HG03060 (cell line): ENCODE results near the gene SPRN.

Experiments
- ATAC-seq: cut with Tn5 transposase; IDR thresholded peaks from one replicate; pipeline ENCODE4 v1.9.1; 2021; ENCODE audit warnings: low read depth, moderate number of reproducible peaks; ENCODE audit not compliant: unreplicated experiment

The SPRN gene

DNA sequence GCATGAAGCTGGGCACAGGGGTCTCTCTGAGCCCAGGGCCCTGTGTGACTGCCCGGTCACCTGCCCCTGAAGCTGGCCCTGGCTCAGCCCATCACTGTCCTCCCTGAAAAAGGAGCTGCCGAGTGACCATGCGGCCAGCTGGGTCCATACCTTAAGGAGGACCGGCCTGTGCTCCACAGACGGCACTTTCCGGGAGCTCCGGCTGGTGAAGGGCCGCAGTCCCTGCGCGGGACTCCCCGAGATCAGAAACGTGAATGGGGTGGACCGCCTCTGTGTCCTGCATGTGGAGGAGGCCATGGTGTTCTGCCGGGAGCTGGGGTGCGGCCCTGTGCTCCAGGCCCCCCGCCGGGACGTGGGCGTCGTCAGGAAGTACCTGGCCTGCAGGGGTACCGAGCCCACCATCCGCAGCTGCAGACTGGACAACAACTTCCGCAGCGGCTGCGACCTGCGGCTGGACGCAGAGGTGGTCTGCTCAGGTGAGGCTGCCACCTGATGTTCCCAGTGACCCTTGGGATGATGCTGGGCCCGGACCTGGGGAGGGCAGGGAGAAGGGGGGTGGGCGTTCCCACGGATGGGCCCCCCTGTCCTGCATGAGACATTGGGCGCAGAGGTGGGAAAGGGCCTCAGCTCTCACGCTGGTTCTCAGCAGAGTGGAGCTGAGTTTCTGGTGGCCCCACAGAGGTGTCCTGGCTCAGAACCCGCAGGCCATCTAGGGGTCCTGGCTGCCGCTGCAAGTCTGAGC is 32.8 kb upstream of the SPRN start:
- ATAC-seq, result no peak

DNA sequence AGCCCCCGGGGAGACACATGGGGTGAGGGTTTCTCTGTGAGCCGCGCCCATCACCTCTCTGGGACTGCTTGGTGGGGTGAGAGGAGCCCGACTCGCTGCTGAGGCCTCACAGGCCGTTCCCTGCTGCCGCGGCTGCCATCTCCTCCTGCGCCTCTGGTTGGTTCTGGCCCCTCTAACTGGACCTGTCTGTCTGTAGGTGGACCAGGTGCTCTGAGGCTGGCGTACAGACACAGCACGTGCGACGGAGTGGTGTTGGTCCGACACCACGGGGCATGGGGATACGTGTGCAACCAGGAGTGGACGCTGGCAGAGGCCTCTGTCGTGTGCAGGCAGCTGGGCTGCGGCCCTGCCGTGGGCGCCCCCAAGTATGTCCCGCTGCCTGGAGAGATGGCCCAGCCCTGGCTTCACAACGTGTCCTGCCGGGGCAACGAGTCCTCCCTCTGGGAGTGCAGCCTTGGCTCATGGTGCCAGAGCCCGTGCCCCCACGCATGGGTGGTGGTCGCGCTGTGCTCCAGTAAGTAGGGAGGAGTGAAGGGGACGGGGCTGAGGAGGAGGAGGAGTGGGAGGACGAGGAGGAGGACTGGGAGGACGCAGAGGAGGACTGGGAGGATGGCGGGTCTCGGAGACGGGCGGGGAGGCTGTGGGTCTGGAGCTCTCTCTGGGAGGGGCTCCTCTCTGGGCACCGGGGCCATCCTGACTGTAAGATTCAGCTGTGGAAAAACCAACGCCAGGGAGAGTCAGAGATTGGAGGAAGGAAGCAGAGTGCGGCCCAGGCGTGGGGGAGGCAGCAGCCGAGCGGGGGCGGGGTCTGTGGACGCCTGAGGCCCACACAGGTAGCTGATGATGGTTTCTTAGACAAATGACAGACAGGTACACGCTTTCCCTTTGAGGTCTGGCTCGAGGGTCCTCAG is 31.9 kb upstream of the SPRN start:
- ATAC-seq, result no peak

DNA sequence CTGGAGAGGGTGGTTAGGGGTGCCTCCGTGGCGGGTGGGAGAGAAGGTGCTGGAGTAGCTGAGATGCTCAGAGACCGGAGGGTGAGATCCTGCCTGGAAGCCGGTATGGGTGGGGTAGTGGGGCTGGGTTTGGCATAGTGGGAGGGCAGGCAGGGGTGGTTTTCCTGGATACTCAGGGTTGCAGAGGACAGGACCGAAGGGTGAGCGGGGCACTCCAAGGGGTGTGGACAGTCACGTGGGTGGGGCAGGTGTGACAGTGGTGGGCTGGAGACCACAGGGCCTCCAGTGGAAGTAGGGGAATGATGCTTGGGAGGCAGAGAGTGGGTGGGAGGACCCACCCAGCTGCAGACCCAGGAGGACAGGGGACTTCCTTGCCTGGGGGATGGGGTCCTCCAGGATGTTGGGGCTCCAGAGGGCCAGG is 31.2 kb upstream of the SPRN start:
- no peak for ATAC-seq

DNA sequence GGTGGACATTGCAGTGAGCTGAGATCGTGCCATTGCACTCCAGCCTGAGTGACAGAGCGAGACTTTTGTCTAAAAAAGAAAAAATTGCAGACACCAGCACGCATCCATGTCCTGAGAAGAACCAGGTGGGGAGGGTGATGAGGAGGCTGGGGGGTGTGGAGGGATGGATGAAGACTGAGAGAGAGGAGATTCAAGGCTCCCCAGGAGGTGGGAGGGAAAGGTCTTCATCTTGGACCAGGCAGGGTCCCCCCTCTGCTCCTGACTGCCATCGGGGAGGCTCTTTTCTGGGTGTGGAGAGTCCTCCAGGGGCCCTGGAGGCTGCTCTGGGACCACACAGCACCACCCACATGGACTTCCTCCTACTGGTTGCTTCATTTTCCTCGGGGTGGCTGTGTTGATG is 30.8 kb upstream of the SPRN start:
- ATAC-seq, result no peak

DNA sequence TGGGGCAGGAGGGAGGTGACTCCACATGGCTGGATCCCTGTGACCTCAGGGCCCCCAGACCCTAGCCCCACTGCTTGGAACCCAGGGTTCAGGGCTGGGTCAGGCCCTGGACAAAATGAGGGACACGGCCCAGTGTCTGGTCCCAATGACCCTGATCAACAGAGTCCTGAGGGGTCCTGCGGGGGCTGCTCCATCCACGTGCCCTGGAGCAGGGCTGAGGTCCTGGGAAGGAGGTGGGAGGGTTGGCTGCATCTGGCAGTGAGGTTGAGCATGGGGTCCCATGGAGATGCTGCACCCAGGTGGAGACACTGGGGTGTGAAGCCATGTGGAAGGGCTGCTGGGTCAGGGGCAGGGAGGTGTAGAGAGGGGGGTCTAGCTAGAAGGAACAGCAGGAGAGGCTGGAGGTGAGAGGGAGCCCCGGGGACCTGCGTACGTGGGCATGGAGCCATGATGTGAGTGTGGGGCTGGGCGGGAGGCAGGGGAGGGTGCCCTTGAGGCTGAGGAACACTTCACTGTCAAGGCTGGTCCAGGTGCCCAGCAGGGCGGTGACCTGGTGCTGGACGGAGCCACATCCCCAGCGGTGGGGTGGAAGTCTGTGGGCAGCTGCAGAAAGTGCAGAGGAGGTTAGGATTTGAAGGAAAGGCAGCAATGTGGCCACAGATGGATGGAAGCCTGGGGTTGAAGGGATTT is 29.9 kb upstream of the SPRN start:
- no peak for ATAC-seq

DNA sequence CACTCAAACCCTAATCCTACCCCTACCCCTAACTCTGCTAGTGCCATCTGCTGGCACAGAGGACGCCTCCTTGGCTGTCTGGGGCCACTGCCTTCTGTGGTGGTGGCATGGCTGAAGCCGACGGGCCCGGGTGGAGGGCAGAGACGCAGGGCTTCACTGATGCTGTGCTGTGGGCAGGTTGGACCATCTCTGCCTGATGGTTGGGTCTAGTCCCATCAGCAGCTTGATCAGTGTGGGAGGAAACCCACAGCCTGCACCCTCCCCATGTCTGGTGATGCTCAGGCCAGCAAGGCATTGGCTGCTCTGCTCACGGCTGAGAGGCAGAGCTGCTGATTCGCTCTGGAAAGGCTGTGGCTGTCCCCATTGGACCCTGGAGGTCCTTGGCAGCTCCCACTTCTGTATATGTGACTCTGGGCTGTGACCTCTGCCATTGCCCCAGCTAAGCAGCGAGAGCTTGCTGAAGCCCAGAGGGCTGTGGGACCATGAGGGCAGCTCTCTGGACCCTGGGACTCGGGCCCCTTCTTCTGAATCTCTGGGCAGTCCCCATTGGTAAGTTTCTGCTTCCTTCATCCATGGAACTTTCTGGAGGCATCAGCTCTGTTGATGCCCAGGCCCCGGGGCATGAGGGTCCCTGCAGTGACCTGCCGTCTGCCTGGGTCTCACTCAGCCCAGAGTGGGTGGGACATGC is 29.2 kb upstream of the SPRN start, which contains the start of gene SCART1:
Gene SCART1, plus strand, starts transcription at position 430 of the 688 bp plus-strand sequence. Its CDS starts 53 bp downstream, at position 483.
- no peak for ATAC-seq

DNA sequence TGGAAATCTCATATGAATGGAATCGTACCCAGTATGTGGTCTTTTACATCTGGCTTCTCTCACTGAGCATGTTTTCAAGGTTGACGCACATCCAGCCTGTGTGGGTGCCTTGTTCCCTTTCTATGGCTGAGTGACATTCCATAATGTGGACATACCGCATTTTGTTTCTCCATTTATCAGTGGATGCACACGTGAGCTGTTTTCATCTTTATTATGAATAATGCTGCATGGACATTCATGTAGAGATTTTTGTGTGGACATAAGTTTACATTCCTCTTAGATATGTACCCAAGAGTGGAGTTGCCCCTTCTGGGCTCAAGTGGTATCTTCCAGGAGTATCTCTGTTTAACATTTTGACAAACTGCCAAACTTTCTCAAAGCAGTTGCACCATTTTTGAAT is 28.0 kb upstream of the SPRN start:
- no peak for ATAC-seq

DNA sequence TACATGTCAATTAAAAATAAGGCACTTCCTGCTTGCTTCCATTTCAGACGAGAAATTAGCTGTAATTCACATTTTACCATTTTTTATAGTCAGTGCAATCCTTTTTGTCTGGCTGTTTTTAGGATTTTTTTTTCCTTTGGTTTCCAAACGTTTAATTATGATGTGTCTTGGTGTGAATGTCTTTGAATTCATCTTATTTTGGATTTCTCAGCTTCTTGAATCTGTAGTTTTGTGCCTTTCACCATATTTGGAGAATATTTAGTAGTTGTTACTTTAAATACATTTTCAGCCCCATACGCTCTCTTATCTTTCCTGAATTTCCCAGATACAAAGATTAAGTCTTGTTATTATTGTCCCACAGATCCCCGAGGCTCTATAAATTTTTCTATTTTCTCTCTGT is 26.9 kb upstream of the SPRN start:
- no peak for ATAC-seq

DNA sequence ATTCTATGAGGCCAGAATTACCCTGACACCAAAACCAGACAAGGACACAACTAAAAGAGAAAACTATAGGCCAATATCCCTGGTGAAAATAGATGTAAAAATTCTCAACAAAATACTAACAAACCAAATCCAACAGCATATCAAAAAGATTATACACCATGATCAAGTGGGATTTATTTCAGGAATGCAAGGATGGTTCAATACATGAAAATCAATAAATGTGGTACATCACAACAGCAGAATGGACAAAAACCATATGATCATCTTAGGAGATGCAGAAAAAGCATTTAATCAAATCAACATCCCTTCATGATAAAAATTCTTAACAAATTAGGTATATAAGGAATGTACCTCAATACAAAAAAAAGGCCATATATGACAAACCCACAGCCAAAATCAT is 23.7 kb upstream of the SPRN start:
- ATAC-seq, result no peak

DNA sequence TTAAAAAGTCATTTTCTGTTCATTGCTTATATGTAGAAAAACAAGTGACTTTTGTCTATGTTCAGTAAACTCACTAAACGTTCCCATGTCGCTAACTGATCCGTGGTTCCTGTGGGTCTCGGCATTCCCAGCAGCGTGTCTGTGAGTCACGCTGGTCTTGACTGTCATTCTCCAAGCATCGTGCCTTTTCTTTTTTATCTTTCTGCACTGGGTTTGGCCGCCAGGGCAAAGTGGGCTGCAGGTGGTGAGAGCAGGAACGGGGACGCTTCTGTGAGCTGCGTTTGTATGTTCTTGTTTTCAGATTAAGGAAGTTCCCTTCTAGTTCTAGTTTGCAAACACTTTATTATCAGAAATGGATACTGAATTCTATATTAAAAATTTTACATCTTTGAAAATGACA is 22.6 kb upstream of the SPRN start:
- ATAC-seq, result no peak

DNA sequence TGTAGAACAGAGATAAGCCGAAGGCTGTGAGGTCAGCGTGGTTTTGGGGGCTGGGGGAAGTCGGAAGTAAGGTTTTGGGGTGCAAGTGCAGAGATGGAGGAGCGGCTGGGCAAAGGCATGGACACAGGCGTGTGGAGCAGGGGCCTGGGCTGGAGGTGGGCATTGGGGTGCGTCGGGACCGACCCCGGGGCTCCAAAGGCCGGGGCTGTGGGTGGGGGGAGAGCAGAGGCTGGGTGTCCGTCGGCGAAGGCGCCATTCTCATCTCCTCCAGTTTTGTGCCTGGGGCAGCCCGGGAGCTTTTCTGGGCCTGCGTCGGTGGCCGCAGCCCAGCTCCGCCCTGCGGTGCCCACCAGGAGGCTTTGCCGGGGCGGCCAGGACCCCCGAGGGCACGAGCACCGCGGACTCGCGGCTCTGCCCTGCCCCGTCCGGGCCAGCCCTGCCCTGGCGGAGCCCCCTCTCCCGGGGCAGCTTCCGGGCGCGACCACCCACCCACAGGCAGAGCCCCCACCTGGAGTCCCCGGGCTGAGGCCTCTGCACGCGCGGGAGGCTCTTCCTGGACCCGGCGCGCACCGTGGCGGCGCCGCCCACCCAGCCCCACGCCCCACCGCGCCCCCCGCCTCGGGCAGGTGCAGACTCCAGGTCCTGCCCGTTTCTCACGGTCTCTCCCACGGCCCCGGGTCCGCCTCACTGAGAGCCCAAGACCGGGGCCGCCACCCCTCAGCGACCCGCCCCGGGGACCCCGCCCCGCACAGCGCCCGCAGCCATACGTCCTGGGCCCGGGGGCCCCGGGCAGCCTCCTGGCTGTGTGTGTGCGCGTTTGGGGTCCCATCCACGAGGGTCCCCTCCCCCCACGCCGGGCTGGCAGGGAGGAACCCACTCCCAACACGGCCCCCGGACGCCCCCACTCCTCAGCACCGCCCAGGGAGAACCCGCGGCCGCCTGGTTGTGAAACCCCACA is 21.6 kb upstream of the SPRN start:
- no peak for ATAC-seq

DNA sequence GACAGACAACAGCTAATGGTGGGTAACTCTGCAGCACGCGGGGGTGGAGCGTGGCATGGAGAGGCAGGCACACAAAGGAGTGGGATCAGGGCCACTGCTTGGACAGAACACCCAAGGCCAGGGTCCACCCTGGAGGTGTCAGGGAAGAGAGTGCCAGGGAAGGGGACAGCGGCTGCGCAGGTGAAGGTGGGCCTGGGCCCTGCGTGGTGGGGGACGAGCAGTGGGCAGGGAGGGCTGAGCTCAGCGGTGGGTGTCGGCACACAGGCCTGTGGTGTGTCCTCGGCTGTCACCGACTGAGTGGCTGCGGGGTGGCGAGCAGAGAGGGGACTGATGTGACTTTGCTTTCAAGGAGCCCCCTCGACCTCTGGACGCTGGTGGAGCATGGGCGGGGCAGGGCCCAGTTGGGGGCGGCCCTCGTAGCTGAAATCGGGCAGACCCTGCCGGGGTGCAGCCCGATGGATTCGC is 20.9 kb upstream of the SPRN start:
- no peak for ATAC-seq

DNA sequence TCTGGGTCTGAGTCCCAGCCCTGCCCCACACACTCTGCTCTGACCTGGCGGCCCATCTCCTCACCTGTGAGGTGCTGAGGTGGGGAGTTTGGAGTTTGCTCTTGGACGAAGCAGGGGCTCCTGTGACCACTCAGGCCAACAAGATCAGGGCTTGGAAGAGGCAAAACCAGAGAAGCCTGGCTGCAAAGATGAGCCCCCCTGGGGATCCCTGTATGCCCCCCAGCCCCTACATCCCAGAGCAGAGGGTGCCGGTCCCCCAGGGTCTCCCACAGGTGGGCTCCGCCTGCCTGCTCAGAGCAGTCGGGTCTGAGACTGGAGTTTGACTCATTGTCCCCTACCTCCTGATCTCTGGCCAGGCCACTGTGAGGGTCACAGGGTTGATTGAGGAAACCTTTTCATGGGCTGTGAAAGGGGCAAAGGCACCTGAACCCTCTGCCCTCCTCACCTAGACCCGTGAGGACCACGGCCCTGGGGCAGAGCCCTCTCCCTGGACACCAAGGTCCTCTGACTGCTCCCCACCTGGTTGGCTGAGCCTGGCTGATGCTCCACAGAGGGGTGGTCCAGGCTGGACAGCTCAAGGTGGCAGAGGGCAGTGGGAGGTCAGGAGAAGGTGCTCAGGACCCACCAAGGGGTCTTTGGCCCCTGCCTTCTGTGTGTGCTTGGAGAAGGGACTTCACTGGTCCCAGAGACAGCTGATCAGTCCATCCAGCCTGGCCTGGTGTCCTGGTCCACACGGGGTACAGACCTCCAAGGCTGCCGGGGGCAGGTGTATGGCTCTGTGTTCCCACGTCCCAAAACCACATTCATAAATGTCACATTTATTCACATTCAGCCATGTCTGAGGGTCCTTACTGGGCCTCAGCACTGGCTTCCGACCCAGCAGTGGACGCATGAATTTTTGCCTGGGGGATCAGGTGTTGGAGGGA is 20.2 kb upstream of the SPRN start:
- no peak for ATAC-seq

DNA sequence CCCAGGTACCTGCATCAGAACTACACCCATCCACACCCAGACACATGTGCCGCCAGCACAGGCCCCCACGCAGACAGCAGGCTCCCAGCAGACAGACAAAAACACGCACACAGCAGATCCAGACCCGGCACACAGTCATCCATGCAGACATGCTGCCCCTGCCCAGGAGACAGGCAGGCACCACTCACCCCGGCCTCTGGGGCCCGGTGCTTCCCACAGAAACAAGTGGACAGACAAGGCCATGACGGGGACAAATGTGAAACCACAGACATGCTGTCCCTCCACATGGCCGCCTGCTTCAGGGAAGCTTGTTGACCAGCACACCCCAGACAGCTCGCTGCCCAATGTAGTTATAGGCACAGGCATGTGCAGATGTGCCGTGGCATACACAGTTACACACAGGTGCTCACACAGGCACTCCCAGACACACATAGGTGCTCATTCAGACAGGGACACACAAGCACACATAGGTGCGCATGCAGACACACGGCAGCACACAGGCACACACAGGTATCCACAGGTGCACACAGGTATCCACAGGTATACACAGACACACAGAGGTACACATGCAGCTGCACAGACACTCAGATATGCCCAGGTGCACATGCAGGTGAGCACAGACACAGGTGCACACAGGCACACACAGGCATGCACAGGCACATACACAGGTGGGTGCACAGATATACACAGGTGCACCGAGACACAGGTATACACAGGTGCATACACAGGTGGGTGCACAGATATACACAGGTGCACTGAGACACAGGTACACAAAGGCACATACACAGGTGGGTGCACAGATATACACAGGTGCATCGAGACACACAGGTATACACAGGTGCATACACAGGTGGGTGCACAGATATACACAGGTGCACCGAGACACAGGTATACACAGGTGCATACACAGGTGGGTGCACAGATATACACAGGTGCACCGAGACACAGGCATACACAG is 18.8 kb upstream of the SPRN start:
- no peak for ATAC-seq

DNA sequence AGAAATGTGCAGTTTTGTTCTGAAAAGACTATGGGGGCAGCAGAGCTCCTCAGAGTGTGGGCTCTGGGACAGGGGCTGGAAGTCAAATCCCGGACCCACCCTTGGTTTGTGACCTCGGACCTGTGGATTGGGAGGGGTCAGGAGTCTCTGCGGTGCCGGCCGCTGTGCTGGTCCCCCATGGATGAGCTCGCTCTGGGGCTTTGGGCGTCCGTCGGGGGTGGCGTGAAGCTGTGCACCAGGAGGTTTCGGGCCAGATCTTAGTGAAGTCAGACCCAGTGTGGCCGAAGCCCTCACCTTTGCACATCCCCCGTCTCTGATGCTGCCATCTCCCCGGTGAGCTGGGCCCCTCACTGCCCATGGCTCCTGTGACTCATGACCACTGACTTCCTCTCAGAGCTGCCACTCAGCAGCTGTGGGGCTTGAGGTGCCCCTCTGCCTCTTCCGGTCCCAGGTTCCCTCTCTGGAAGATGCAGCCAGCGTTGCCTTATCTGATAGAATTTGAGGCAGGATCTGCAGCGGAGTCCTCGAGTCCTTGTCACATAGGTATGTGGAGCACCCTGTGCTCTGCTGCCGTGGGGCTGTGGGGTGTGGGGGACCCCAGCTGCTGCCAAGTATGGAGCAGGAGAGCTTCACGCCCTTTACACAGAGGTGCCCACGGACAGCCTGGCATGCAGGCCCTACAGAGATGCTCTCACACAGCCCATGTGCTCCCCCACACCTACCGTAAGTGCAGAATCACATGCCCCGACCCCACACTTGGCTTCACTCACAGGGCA is 18.0 kb upstream of the SPRN start:
- ATAC-seq, result no peak

DNA sequence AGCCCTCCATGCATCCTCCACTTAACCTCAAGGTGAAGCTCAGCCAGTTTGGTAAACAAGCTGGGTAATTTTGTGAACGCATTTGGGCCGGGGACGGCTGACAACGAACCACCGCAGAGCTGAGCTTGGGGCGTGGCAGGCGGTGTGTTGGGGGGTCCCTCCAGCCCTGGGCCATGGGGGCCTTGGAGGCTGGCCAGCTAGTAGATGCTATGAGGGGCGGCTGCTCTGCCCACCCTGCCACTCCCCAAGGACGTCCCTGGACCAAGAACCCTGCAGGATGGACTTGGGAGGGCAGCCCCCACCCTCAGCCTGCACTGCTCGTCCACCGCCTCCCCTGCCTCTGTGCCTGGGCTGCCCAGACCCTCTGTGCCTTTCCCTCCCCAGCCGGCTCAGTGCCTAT is 17.4 kb upstream of the SPRN start:
- no peak for ATAC-seq
